HG02798 (cell line): Measurements from ENCODE around the gene SBF2.

Source experiments
- ATAC-seq: cut with Tn5 transposase; IDR thresholded peaks from one replicate; pipeline ENCODE4 v1.9.1; 2021; ENCODE audit warnings: mild to moderate bottlenecking; ENCODE audit not compliant: unreplicated experiment, poor library complexity

SBF2 gene

DNA sequence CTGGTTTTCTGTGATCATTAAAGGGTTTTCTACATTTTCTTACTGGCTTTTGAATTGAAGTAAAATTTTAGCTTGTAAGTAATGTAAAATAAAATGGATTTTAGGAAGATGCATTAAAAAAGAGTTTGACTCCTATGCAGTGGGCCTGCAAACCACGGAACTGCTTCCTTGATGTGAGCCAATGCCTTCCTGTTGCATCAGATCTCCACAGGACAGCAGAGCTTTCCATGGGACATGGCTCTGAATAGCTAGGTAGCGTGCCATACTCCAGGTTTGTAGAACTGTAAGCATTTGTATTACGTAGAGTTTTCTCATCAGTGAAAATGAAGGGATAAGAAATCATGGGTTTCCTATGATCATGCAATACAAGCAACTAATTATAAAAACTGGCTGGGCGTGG, 496.7 kb downstream of the SBF2 start:
- ATAC-seq, result no peak

GRCh38 chr11:9796854-9797253, 497.2 kb downstream of the SBF2 start:
- no peak for ATAC-seq

DNA sequence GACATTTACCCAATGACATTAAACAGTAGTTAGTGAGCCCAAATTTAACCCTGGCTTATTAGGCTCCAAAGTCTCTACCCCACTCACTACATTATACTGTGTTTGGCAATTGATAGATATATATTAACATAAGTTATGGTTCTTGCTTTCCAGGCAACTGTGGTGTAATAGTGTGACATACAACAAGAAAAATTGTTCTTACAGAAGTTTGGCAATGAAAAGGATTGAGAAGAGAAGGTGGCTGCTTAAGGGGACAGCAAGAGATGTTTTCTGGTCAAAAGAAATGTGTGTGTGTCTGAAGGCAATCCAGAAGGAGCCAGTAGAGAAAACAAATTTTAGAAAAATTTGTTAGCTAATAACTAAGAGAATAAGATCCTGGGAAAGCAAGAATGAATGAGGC, 497.8 kb downstream of the SBF2 start:
- ATAC-seq, result no peak

DNA sequence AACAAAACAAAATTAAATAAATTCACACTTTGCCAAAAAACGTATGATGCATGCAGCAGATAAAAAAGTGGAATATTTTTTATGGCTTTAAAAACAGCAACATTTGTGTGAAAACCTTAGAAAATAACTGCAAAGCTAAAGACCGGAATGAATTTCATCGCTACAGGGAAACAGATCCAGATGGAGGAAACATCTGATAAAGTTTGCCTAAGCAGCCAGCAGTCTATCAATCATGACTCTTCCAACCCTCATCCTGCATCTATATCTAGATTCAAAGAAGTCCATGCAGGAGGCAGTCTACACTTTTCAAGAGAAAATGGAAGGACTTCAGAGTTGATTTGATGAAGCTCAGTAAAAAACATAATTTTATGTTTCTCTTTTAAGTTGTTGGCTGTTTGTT, 503.3 kb downstream of the SBF2 start:
- no peak for ATAC-seq

DNA sequence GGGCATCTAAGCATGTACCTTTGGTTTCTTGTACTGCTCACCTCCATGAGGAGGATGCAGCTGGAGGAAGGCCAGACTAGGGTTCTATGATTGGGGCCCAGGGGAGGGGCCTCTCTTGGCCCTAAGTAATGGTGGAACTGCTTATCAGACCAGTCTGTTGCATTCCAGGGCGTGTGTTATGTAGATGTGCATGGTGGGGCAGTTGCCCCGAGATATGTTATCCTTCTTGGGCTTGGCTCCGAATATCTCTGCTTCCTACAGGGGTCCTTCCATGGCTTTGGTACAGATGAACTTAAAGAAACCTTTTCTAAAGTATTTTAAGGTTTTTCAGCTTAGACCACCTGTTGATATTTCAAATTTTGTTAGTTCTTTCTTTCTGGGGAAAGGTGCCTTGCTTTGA, 504.1 kb downstream of the SBF2 start:
- no peak for ATAC-seq

- no peak for ATAC-seq
Observed at GRCh38 chr11:9787981-9788521, 506.0 kb downstream of the SBF2 start.

GRCh38 chr11:9787260-9787659, 506.8 kb downstream of the SBF2 start:
- ATAC-seq, result no peak

DNA sequence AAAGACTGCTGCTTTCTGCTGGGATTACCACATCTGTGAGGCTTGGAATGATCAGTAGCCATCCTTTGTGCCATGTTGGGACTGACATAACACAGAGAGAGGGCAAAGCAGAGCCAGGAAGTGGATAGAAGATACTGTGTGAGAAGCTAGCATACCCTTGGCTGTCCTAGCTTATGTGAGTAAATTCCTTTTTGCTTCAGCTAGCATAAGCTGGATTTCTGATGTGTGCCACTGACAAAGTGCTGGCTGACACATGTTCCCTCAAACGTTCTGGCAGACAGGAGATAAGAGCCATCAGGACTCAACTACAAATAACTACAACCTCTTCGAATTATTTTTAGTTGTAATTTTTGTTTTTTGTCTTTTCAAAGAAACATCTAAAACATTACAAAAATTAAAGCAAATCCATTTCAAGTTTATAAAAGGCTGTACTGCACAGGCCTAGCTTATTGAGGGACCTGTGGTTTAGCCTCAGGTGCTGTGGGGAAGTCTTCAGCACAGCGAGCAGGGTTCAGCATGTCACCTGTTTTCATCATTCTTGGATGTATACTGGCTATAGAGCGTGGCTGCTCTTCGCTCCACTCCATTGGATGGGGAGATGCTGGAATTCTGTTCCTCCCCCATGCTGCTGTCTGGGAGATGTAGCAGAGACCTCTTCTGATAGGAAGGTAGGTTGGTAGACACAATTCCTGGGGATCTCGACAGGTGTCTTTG, 509.3 kb downstream of the SBF2 start:
- ATAC-seq, result no peak

DNA sequence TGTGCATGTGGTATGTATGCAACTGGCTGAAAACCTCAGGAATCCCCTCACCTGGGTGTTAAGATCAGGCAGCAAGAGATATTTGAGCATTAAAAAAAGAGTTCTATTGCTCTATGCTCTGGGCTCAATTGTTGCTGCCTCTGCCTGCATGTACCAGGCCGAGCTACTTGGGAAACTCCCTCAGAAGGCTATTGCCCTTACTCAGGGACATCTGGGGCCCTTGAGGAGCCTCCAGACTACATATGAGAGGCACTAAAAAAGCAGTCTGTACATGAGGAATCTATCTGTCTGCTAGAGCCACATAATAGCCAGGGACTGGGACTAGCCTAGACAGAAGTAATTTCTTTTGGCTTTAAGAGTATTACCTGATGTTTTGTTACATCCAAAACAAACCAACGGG, 510.0 kb downstream of the SBF2 start:
- no peak for ATAC-seq

DNA sequence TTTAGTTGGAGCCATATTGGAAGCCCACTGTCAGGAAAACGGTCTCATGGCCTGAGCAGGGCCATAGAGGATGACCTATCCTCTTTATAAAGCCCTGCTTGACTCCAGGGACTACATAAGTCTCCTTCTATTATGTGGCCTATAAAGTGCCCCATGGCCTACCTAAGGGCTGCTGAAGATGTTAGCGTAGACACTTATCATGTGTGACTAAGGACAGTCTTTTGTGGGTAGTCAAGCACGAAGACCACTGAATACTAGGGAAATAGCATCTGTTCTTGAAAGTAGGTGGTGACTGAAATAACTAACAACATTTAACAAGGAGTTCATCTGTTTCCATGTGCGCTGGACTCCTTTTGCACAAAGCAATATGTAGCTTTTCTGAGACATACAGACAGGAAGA, 513.1 kb downstream of the SBF2 start:
- no peak for ATAC-seq

DNA sequence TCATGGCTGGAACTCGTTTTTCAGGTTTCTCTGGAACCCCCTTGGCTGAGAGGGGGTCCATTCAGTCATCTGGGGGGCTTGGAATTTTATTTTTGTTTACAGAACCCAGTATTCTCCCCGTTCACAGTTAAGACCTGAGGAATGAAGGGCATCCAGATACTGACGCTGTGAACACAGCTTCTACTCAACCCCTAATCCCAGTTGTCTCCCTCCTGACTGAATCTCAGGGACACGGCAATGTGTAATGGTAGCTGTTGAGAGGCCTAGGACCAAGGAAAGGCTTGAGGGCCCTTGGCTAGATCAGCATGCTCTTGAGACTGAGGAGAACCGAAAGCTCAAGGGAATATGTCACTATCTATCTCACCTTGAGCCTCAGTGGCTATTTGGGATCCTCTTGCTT, 516.5 kb downstream of the SBF2 start:
- ATAC-seq, result no peak

DNA sequence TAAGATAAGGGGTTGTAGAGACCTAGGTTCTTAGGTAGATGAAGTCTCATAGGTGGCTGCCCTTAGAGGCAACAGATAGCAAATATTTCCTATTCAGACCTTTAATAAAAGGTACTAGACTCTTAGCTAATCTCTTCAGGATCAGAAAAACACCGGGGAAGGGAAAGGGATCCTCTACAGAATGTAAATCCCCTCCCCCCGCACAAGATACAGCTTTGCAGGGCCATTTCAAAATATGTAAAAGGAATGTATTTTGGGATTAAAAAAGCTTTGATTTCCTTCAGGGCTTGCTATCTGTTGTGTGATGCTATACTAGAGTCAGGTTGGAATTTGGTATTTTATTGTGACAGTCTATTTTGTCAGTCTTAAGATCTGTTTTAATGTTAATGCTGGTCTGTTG, 517.0 kb downstream of the SBF2 start:
- no peak for ATAC-seq

- no peak for ATAC-seq
Observed at GRCh38 chr11:9776203-9776602, 517.8 kb downstream of the SBF2 start.

DNA sequence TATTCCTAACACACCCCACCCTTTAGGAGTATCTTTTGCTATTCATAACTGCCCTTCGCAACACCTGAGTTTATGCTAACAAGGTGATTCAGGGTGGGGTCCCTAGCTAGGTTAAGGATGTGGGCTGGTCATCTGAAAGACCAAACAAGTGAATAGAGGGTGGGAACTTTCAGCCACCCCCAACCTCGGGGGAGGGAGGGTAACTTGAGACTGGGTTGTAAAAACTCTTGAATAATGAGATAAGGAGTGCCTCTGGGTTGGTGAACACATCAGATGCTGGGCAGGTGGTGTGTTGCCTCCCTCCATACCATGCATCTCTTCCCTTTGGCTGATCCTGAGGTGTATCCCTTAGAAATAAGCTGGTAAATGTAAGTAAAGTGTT, 518.6 kb downstream of the SBF2 start:
- ATAC-seq, result no peak

DNA sequence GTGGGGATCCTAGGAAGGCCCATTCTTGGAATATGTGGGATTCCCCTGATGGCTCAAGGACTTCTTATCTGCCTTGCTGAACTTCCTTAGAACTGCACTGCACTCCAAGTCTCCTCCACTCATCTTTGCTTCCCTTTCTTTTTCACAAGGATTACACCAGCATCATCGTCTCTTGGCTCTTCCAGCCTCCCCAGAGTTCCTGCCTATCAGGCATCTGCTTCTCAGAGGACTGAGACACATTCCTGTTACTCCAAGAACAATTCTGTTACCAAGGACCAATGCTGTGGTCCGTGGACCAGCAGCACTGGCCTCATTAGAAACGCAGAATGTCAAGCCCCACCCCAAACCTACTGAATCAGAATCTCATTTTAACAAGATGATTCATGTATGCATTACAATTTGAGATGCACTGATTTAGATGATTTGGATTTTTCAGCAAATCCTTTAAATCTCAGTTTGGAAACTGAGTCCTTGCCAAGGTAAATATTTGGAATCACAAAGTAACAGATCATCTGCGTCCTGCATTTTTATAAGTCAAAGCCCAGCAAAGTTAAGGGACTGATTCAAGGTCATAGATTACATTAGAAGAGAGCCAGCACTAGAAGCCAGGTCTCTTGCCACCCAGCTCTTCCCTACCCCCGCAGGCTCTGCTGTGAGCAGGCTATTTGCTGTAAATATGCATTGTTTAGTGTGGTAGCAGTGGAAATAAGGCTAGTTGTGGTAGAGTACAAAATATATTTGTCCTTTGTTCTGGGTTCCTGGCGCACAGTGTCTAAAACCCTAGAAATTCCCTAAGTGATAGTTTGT, 519.2 kb downstream of the SBF2 start:
- no peak for ATAC-seq

GRCh38 chr11:9774109-9774508, 519.9 kb downstream of the SBF2 start:
- ATAC-seq, result no peak

DNA sequence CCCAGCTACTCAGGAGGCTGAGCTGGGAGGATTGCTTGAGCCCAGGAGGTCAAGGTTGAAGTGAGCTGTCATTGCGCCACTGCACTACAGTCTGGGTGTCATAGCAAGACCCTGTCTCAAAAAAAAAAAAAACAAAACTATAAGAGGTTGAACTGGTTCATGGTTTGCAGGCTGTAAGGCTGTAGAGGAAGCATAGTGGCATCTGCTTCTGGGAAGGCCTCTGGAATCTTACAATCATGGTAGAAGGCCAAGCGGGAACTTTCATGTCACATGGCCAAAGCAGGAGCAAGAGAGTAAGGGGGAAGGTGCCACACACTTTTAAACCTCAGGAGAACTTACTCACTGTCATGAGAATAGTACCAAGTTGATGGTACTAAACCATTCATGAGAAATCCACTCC, 520.5 kb downstream of the SBF2 start:
- ATAC-seq, result no peak

DNA sequence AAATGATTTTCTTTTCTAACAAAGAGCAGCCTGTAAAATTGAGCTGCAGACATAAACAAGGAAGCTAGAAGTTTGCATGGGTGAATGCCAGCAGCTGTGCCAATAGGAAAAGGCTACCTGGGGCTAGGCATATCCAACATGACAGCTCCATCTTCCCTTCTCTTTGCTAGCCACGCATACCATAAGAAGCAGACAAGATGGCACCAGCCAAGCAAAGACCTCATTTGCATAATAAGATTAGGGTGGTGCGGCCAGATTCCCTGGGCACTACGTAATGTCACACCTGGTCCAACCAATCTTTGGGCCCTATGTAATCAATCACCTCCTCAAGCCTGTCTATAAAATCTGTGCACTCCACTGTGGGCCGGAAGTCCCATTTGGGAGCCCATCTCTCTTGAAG, 521.8 kb downstream of the SBF2 start:
- ATAC-seq, result no peak

DNA sequence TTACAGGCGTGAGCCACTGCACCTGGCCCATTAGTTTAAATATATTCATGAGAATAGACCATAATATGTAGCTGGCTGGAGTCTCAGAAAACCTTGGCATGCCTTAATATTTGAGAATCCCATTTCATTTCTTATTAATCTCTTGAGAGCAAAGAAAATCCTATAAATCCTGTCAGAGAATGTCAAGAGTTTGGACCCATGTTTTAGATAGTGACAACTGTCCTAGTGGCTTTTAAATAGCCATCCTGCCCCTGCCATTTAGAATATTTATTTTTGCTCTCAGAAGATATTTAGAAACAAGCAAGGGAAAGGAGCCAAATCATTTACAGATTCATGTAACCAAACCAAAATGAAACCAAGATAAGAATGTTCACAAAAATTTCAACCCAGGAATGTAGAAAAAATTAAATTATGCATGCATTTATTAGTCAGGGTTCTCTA, 522.9 kb downstream of the SBF2 start:
- ATAC-seq, result no peak

GRCh38 chr11:9769621-9770020, 524.4 kb downstream of the SBF2 start:
- ATAC-seq, result no peak

DNA sequence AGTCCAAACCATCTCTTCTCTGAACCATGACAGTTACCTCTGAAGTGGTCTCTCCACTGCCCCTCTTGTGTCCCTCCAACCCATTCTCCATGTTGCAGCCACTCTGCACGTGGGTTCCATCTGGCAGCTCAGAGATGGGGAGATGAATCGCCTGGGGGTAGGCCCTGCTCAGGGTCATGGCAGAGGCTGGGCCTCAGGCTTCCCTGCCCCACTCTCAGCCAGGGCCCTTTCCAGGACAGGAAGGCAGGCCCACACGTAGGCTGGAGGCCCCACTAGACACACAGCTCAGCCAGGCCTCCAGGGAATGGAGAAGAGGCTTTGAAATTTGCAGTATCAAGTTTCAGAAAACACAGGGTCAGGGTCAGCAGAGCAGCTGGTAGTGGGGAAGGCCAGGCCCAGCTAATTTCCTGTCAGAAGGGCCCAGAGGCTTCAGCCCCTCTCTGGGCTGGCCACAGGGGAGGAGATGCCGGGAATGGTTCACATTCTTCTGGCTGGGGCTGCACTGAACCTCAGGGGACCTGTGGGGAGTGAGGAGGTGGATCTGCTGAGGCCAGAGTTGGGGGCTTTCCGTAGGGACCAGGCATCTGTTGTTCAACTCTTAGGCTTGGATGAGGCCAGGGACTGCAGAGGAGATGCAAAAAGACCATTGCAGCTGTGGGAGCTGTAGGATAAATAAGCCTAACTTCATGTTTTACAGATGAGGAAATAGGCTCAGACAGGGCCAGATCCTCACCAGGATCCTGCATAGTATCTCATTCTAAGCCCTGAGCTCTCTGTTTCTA, 528.5 kb downstream of the SBF2 start:
- ATAC-seq, result no peak
